Measurements from ENCODE around the gene TSC22D1. TPM values are rescaled to one million over a fixed set of nuclear protein-coding genes. Genes with fewer than 3 reads are reported as not detected.

The TSC22D1 gene
- total and polyA plus RNA-seq, 2 experiments from 2014 or later, result 173 to 195 TPM

GRCh38 chr13:44386913-44387556, 189.1 kb downstream of the TSC22D1 start:
- no peaks in the 10 kb centered on the region for H3K27me3 ChIP-seq
- WGBS (ENCODE audit: low lambda C conversion rate, missing lambda C conversion rate), result 51% methylated on average over 7 of the region's 7 CpGs
- no peaks in the 10 kb centered on the region for H3K36me3 ChIP-seq (replicated peaks; ENCODE audit: insufficient read depth, low read depth)
- DNase-seq (ENCODE audit: low spot score), result no peak
- no peaks in the 10 kb centered on the region for H3K9me3 ChIP-seq (ENCODE audit: low read depth)
- H3K4me1 ChIP-seq (ENCODE audit: insufficient read depth), result peaks cover 36% of the 10 kb centered on the region
- TF ChIP-seq EZH2phosphoT487 (IDR thresholded peaks at IDR 0.05; ENCODE audit: low read depth, severe bottlenecking, unreplicated experiment), result no peak
- TF ChIP-seq, protein P1, sequence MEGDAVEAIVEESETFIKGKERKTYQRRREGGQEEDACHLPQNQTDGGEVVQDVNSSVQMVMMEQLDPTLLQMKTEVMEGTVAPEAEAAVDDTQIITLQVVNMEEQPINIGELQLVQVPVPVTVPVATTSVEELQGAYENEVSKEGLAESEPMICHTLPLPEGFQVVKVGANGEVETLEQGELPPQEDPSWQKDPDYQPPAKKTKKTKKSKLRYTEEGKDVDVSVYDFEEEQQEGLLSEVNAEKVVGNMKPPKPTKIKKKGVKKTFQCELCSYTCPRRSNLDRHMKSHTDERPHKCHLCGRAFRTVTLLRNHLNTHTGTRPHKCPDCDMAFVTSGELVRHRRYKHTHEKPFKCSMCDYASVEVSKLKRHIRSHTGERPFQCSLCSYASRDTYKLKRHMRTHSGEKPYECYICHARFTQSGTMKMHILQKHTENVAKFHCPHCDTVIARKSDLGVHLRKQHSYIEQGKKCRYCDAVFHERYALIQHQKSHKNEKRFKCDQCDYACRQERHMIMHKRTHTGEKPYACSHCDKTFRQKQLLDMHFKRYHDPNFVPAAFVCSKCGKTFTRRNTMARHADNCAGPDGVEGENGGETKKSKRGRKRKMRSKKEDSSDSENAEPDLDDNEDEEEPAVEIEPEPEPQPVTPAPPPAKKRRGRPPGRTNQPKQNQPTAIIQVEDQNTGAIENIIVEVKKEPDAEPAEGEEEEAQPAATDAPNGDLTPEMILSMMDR (IDR thresholded peaks at IDR 0.05; ENCODE audit: poor library complexity), result no peak
- TF ChIP-seq EZH2 (IDR thresholded peaks at IDR 0.05; ENCODE audit: borderline replicate concordance), result no peak
- peak overlapping the region; percentile 60 for H3K27ac ChIP-seq
- H3K79me2 ChIP-seq, result no peaks in the 10 kb centered on the region
- no peak overlapping the region for H3K4me3 ChIP-seq
- H2AFZ ChIP-seq, result no peak overlapping the region
- peak overlapping the region; percentile 46 for H3K4me2 ChIP-seq
- no peaks in the 10 kb centered on the region for H4K20me1 ChIP-seq (ENCODE audit: insufficient read depth, poor library complexity, severe bottlenecking)
- no peaks in the 10 kb centered on the region for H3K9me2 ChIP-seq (replicated peaks; ENCODE audit: insufficient read depth)

DNA sequence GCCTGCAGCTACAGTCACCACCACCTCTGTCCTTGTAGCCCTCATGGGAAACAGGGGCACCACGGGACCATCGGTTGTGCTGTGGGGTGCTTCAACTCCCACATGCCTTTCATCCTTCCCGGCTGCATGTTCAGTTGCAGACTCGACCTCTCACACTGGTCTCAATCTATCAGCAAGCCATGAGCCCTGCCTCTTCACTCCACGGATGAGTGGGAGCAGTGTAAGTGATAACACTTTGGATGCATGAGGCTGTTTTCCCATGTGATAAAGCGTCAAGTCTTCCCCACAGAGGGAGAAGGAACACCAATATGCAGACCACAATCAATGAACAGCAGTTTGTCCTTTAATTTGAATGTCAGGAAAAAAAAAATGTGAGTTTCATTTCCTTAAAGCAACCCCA, 190.3 kb downstream of the TSC22D1 start:
- H2AFZ ChIP-seq, result no peak overlapping the region
- no peak overlapping the region for H3K4me3 ChIP-seq
- H3K79me2 ChIP-seq, result no peaks in the 10 kb centered on the region
- H3K9me2 ChIP-seq (replicated peaks; ENCODE audit: insufficient read depth), result no peaks in the 10 kb centered on the region
- DNase-seq (ENCODE audit: low spot score), result no peak
- H3K4me1 ChIP-seq (ENCODE audit: insufficient read depth), result peaks cover 36% of the 10 kb centered on the region
- no peak overlapping the region for H3K27ac ChIP-seq
- 72% methylated on average over 6 of the region's 6 CpGs for WGBS (ENCODE audit: low lambda C conversion rate, missing lambda C conversion rate)
- no peaks in the 10 kb centered on the region for H3K36me3 ChIP-seq (replicated peaks; ENCODE audit: insufficient read depth, low read depth)
- H3K27me3 ChIP-seq, result no peaks in the 10 kb centered on the region
- H3K4me2 ChIP-seq, result no peak overlapping the region
- no peaks in the 10 kb centered on the region for H3K9me3 ChIP-seq (ENCODE audit: low read depth)
- H4K20me1 ChIP-seq (ENCODE audit: insufficient read depth, poor library complexity, severe bottlenecking), result no peaks in the 10 kb centered on the region
- TF ChIP-seq, protein P1 (IDR thresholded peaks at IDR 0.05; ENCODE audit: poor library complexity), result no peak
- TF ChIP-seq EZH2 (IDR thresholded peaks at IDR 0.05; ENCODE audit: borderline replicate concordance), result no peak
- no peak for TF ChIP-seq EZH2phosphoT487 (IDR thresholded peaks at IDR 0.05; ENCODE audit: low read depth, severe bottlenecking, unreplicated experiment)

GRCh38 chr13:44385401-44385800, 190.7 kb downstream of the TSC22D1 start:
- no peak for DNase-seq (ENCODE audit: low spot score)
- Histone ChIP-seq H3K4me3 (no peak overlapping the region), H3K9me3 (ENCODE audit: low read depth) (no peaks in the 10 kb centered on the region), H2AFZ (no peak overlapping the region), H4K20me1 (ENCODE audit: insufficient read depth, poor library complexity, severe bottlenecking) (no peaks in the 10 kb centered on the region), H3K27ac (no peak overlapping the region), H3K9me2 (replicated peaks; ENCODE audit: insufficient read depth) (no peaks in the 10 kb centered on the region), H3K4me2 (no peak overlapping the region), H3K27me3 (no peaks in the 10 kb centered on the region), H3K79me2 (no peaks in the 10 kb centered on the region), H3K36me3 (replicated peaks; ENCODE audit: insufficient read depth, low read depth) (no peaks in the 10 kb centered on the region), H3K4me1 (ENCODE audit: insufficient read depth) (peaks cover 36% of the 10 kb centered on the region)
- TF ChIP-seq EZH2phosphoT487 (IDR thresholded peaks at IDR 0.05; ENCODE audit: low read depth, severe bottlenecking, unreplicated experiment) (no peak), EZH2 (IDR thresholded peaks at IDR 0.05; ENCODE audit: borderline replicate concordance) (no peak)
- TF ChIP-seq, protein P1 (IDR thresholded peaks at IDR 0.05; ENCODE audit: poor library complexity), result no peak
- WGBS (ENCODE audit: low lambda C conversion rate, missing lambda C conversion rate), result 90% methylated on average over 3 of the region's 3 CpGs

Measured in hepatocyte (in vitro differentiated cells).